IMR-90 (cell line): Measurements from ENCODE around the gene NUDT19. TPM values are rescaled to one million over a fixed set of nuclear protein-coding genes. Genes with fewer than 3 reads are reported as not detected.

Source experiments
- ATAC-seq: fragments of 200-7000 bp; cut with Tn5 transposase; 2 replicates; pipeline ENCODE4 v1.9.1; 2020; ENCODE audit warnings: low read depth, mild to moderate bottlenecking, moderate library complexity
- BruUV-seq: library from RNA; stranded (reverse); fragments of 400-500 nt; replicated peaks from 2 replicates; lab custom pipeline; 2021; lab: Mats Ljungman, UMichigan
- CTCF ChIA-PET: fragments of 300-600 bp; formaldehyde crosslinking; extraction: SDS; loops from one replicate; lab custom pipeline; 2021; ENCODE audit warnings: antibody characterized with exemption; lab: Yijun Ruan, JAX
- POLR2A ChIA-PET: fragments of 300-600 bp; sonication (Branson Sonifier 250); formaldehyde crosslinking; loops from one replicate; lab custom pipeline; 2022; ENCODE audit warnings: antibody characterized with exemption; ENCODE audit not compliant: unreplicated experiment; lab: Charles Lee
- DNase-seq: peaks from one replicate; pipeline ENCODE4 v3.0.0; 2013
- H2AFZ ChIP-seq: replicated peaks from 2 replicates; pipeline ENCODE3; 2013; ENCODE audit warnings: low read length, mild to moderate bottlenecking; ENCODE audit not compliant: poor library complexity
- H2AK5ac ChIP-seq: 2 replicates; pipeline ENCODE4 v1.6.1; 2013; ENCODE audit warnings: low read depth, low read length, inconsistent platforms
- H2AK9ac ChIP-seq: replicated peaks from 2 replicates; pipeline ENCODE3; 2013; ENCODE audit warnings: mild to moderate bottlenecking, low read depth, low read length, moderate library complexity; ENCODE audit not compliant: poor library complexity
- H2BK120ac ChIP-seq: 2 replicates; pipeline ENCODE4 v1.6.1; 2013; ENCODE audit warnings: low read depth, low read length, inconsistent platforms
- H2BK15ac ChIP-seq: 3 replicates; pipeline ENCODE4 v1.6.1; 2013; ENCODE audit warnings: low read depth, low read length, inconsistent platforms
- H2BK20ac ChIP-seq: 2 replicates; pipeline ENCODE4 v1.6.1; 2013; ENCODE audit warnings: low read depth, mild to moderate bottlenecking, inconsistent platforms, low read length, moderate library complexity
- H2BK5ac ChIP-seq: 2 replicates; pipeline ENCODE4 v1.6.1; 2013; ENCODE audit warnings: mild to moderate bottlenecking, low read depth, low read length, inconsistent platforms; ENCODE audit not compliant: poor library complexity, severe bottlenecking
- H3K14ac ChIP-seq: replicated peaks from 2 replicates; pipeline ENCODE4 v1.6.1; 2013; ENCODE audit warnings: low read depth, low read length, inconsistent platforms
- H3K18ac ChIP-seq: 2 replicates; pipeline ENCODE4 v1.6.1; 2013; ENCODE audit warnings: low read depth, low read length, control low read depth
- H3K23ac ChIP-seq: 2 replicates; pipeline ENCODE4 v1.6.1; 2013; ENCODE audit warnings: low read depth, low read length, inconsistent platforms
- H3K27ac ChIP-seq: 2 replicates; pipeline ENCODE4 v1.5.1; 2013; ENCODE audit warnings: mild to moderate bottlenecking, control low read depth, low read length; ENCODE audit not compliant: insufficient read depth
- H3K27me3 ChIP-seq: 2 replicates; pipeline ENCODE4 v1.6.1; 2013; ENCODE audit warnings: low read length; ENCODE audit not compliant: control insufficient read depth, insufficient read depth
- H3K36me3 ChIP-seq: 2 replicates; pipeline ENCODE4 v1.6.1; 2013; ENCODE audit warnings: low read length, mixed read lengths; ENCODE audit not compliant: control insufficient read depth, insufficient read depth
- H3K4ac ChIP-seq: 2 replicates; pipeline ENCODE4 v1.6.1; 2013; ENCODE audit warnings: low read depth, low read length, inconsistent platforms
- H3K4me1 ChIP-seq: 2 replicates; pipeline ENCODE4 v1.6.1; 2013; ENCODE audit warnings: low read length, mixed read lengths; ENCODE audit not compliant: control insufficient read depth, insufficient read depth
- H3K4me2 ChIP-seq: 2 replicates; pipeline ENCODE4 v1.6.1; 2013; ENCODE audit warnings: low read depth, mild to moderate bottlenecking, control low read depth, low read length, moderate library complexity
- H3K4me3 ChIP-seq: 2 replicates; pipeline ENCODE4 v1.5.1; 2013; ENCODE audit warnings: low read depth, mild to moderate bottlenecking, control low read depth, low read length, moderate library complexity; ENCODE audit not compliant: insufficient read depth
- H3K56ac ChIP-seq: 2 replicates; pipeline ENCODE4 v1.6.1; 2013; ENCODE audit warnings: low read length, inconsistent platforms; ENCODE audit not compliant: insufficient read depth; ENCODE audit errors: extremely low read depth
- H3K79me1 ChIP-seq, 2 experiments: 2 replicates each; pipeline ENCODE4 v1.6.1; 2013; ENCODE audit warnings: low read length in 2 of 2, inconsistent platforms in 1 of 2, low read depth in 1 of 2
- H3K9ac ChIP-seq: 2 replicates; pipeline ENCODE4 v1.6.1; 2013; ENCODE audit warnings: low read depth, low read length, control low read depth
- H3K9me1 ChIP-seq: 2 replicates; pipeline ENCODE4 v1.6.1; 2013; ENCODE audit warnings: low read length, inconsistent platforms; ENCODE audit not compliant: insufficient read depth
- H3K9me3 ChIP-seq: 2 replicates; pipeline ENCODE4 v1.6.1; 2013; ENCODE audit warnings: low read length; ENCODE audit not compliant: control insufficient read depth, insufficient read depth
- H4K20me1 ChIP-seq: 2 replicates; pipeline ENCODE4 v1.6.1; 2013; ENCODE audit warnings: low read length, inconsistent platforms; ENCODE audit not compliant: insufficient read depth
- H4K5ac ChIP-seq: 2 replicates; pipeline ENCODE4 v1.6.1; 2013; ENCODE audit warnings: mild to moderate bottlenecking, low read depth, low read length, control low read depth
- H4K8ac ChIP-seq, 2 experiments: 2 replicates each; pipeline ENCODE4 v1.6.1; 2013; ENCODE audit warnings: low read depth in 2 of 2, low read length in 2 of 2, control low read depth in 1 of 2, inconsistent platforms in 1 of 2
- H4K91ac ChIP-seq: 2 replicates; pipeline ENCODE4 v1.6.1; 2013; ENCODE audit warnings: low read depth, low read length, inconsistent platforms; ENCODE audit not compliant: insufficient read depth
- BHLHE40 ChIP-seq: fragments of 150-350 bp; IDR thresholded peaks from 2 replicates; pipeline ENCODE4 v1.6.1; 2016; ENCODE audit warnings: mild to moderate bottlenecking, low read depth, low read length
- CEBPB ChIP-seq: IDR thresholded peaks from 2 replicates; pipeline ENCODE4 v1.6.1; 2012; ENCODE audit warnings: low read depth, low read length, improper control_type of control experiment
- CHD1 ChIP-seq: IDR thresholded peaks from 2 replicates; pipeline ENCODE4 v1.6.1; 2012; ENCODE audit warnings: low read depth, low read length, improper control_type of control experiment
- ELK1 ChIP-seq: fragments of 150-350 bp; IDR thresholded peaks from 2 replicates; pipeline ENCODE4 v1.6.1; 2016; ENCODE audit warnings: low read depth, mild to moderate bottlenecking, low read length, moderate library complexity, borderline replicate concordance
- MAFK ChIP-seq: IDR thresholded peaks from 2 replicates; pipeline ENCODE4 v1.6.1; 2012; ENCODE audit warnings: low read depth, low read length, improper control_type of control experiment
- MXI1 ChIP-seq: IDR thresholded peaks from 2 replicates; pipeline ENCODE4 v1.6.1; 2012; ENCODE audit warnings: low read depth, mild to moderate bottlenecking, low read length, moderate library complexity, borderline replicate concordance
- NFE2L2 ChIP-seq: fragments of 150-350 bp; IDR thresholded peaks from 2 replicates; pipeline ENCODE4 v1.6.1; 2016; ENCODE audit warnings: low read depth, mild to moderate bottlenecking, low read length
- RAD21 ChIP-seq: IDR thresholded peaks from 2 replicates; pipeline ENCODE4 v1.6.1; 2012; ENCODE audit warnings: low read length, improper control_type of control experiment
- WGBS, 2 experiments: methylation state at CpG; one replicate each; pipeline versions ENCODE4 v1.1.5 to v1.1.7; 2013; ENCODE audit warnings: missing lambda C conversion rate in 2 of 2; ENCODE audit not compliant: insufficient read length in 1 of 2; ENCODE audit errors: extremely low coverage in 2 of 2; 5-methylcytosine and 5-hydroxymethylcytosine counted together
- dilution Hi-C: fragments of 300-500 bp; cut with HindIII; formaldehyde crosslinking; loops from one replicate; pipeline ENCODE4 v1.14.3; 2018; ENCODE audit warnings: low sequenced_read_pairs; ENCODE audit not compliant: unreplicated experiment
- in situ Hi-C: fragments of 300-500 bp; cut with MboI; formaldehyde crosslinking; loops from 3 replicates; pipeline ENCODE4 v1.14.3; 2019; ENCODE audit warnings: low sequenced_read_pairs, inconsistent platforms, mixed read lengths
- intact Hi-C: fragments of 100-400 bp; cut with micrococcal nuclease; formaldehyde crosslinking; loops from 2 replicates; pipeline ENCODE4 v1.10.0; 2022
- polyA plus RNA-seq, 3 experiments: library from polyadenylated mRNA; depleted of rRNA; stranded (reverse); fragments of >200 nt; gene quantifications; 2 replicates each; pipeline ENCODE4 v1.2.3, GENCODE V29; 2012; ENCODE audit warnings: low replicate concordance in 1 of 3
- total RNA-seq: library from RNA; depleted of rRNA; stranded (reverse); fragments of >200 nt; gene quantifications from 2 replicates; pipeline ENCODE4 v1.2.3, GENCODE V29; 2012

NUDT19 gene
- total and polyA plus RNA-seq, 2 of the 4 experiments (the other 2 are of a cell fraction), result 4.1 to 4.5 TPM

- intact Hi-C loops (no loop called here), in situ Hi-C loops (no loop called here), dilution Hi-C loops (no loop called here)
- POLR2A ChIA-PET, result no interaction called here
- 100% methylated on average over 1 of the region's 4 CpGs; no CpG with 5 or more reads in 1 of the 2 experiments for WGBS, 2 experiments
- Histone ChIP-seq H2BK15ac (no peak overlapping the region), H3K4ac (no peak overlapping the region), H3K36me3 (no peaks in the 10 kb centered on the region), H3K9me1 (peaks cover 3% of the 10 kb centered on the region; the same call in 1 of the 2 replicates), H3K4me1 (peaks cover 6% of the 10 kb centered on the region), H3K14ac (no peak overlapping the region), H3K9me3 (no peaks in the 10 kb centered on the region), H2BK5ac (no peak overlapping the region), H2AFZ (no peak overlapping the region), H2AK9ac (no peak overlapping the region), H3K27ac (no peak overlapping the region), H3K23ac (no peak overlapping the region), H3K4me2 (no peak overlapping the region), H4K91ac (no peak overlapping the region), H3K79me1 (peaks cover 2 to 13% of the 10 kb centered on the region in 2 experiments; a peak in 3 of 4 replicates), H4K20me1 (no peaks in the 10 kb centered on the region), H3K9ac (no peak overlapping the region), H4K8ac (no peak overlapping the region), H2BK120ac (no peak overlapping the region), H3K27me3 (no peaks in the 10 kb centered on the region), H3K4me3 (no peak overlapping the region), H2BK20ac (no peak overlapping the region), H4K5ac (no peak overlapping the region), H3K56ac (no peak overlapping the region), H2AK5ac (no peak overlapping the region), H3K18ac (no peak overlapping the region)
- DNase-seq (no peak), ATAC-seq (no peak)
- CTCF ChIA-PET, result no interaction called here
- BruUV-seq, result no TSS peak
- TF ChIP-seq CHD1 (no peak), BHLHE40 (no peak), CEBPB (no peak), ELK1 (no peak), NFE2L2 (no peak), RAD21 (no peak), MXI1 (no peak), MAFK (no peak)
These were observed 3.9 kb upstream of the NUDT19 start for GRCh38 chr19:32687681-32688080.
